Type B pancreatic cell (in vitro differentiated cells): Measurements from ENCODE around the gene KLKB1. TPM values are rescaled to one million over a fixed set of nuclear protein-coding genes. Genes with fewer than 3 reads are reported as not detected.

Experiments used
- DNase-seq: peaks from one replicate; pipeline ENCODE4 v3.0.0; 2021; ENCODE audit warnings: mixed read lengths; ENCODE audit not compliant: unreplicated experiment; ENCODE audit errors: extremely low spot score
- H3K27ac Mint-ChIP-seq: 2 replicates; pipeline ENCODE4 v1.8.0; 2021; ENCODE audit warnings: mild to moderate bottlenecking, mixed read lengths
- H3K27me3 Mint-ChIP-seq: 2 replicates; pipeline ENCODE4 v1.8.0; 2021; ENCODE audit warnings: mixed read lengths
- H3K36me3 Mint-ChIP-seq: 2 replicates; pipeline ENCODE4 v1.8.0; 2021; ENCODE audit warnings: mixed read lengths
- H3K4me1 Mint-ChIP-seq: one replicate; pipeline ENCODE4 v1.8.0; 2021; ENCODE audit warnings: mixed read lengths; ENCODE audit not compliant: unreplicated experiment
- H3K4me3 Mint-ChIP-seq: 2 replicates; pipeline ENCODE4 v1.8.0; 2021; ENCODE audit warnings: mild to moderate bottlenecking, mixed read lengths
- H3K9me3 Mint-ChIP-seq: 2 replicates; pipeline ENCODE4 v1.8.0; 2021; ENCODE audit warnings: mixed read lengths
- total RNA-seq: library from RNA; stranded (reverse); gene quantifications from 2 replicates; pipeline ENCODE4 v1.2.1, GENCODE V29; 2021; ENCODE audit warnings: low replicate concordance
- TF ChIP-seq, protein P1 (sequence below): fragments of 200-600 bp; sonication (generic); conservative IDR thresholded peaks from 2 replicates; pipeline ENCODE4 v1.5.0; 2021; ENCODE audit warnings: antibody characterized with exemption, mild to moderate bottlenecking

KLKB1 gene
- total RNA-seq, 1 donor from 2014 or later = 0.24 TPM

DNA sequence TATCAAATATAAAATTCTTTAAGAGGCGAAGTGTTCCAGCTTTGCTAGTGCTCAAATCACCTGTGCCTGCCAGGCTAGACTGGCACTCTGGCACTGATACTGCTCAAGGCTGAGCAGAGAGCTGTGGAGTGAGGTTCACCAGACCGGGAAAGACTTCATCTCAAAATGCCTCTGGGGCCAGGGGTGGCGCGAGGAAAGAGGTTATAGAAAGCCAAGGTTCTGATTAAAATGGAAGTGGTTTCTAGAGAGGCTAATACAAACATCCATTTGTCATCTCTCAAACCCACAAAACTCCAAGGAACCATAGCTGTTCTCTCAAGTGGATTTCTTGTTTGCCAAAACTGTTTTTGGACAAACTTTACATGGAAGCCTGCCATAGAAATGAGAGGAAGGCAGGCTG, 80.2 kb downstream of the KLKB1 start:
- Mint-ChIP-seq H3K4me1 (no peaks in the 10 kb centered on the region), H3K9me3 (no peaks in the 10 kb centered on the region), H3K27ac (no peak overlapping the region), H3K4me3 (no peak overlapping the region), H3K36me3 (no peaks in the 10 kb centered on the region), H3K27me3 (no peaks in the 10 kb centered on the region)
- DNase-seq = no peak
- TF ChIP-seq, protein P1, sequence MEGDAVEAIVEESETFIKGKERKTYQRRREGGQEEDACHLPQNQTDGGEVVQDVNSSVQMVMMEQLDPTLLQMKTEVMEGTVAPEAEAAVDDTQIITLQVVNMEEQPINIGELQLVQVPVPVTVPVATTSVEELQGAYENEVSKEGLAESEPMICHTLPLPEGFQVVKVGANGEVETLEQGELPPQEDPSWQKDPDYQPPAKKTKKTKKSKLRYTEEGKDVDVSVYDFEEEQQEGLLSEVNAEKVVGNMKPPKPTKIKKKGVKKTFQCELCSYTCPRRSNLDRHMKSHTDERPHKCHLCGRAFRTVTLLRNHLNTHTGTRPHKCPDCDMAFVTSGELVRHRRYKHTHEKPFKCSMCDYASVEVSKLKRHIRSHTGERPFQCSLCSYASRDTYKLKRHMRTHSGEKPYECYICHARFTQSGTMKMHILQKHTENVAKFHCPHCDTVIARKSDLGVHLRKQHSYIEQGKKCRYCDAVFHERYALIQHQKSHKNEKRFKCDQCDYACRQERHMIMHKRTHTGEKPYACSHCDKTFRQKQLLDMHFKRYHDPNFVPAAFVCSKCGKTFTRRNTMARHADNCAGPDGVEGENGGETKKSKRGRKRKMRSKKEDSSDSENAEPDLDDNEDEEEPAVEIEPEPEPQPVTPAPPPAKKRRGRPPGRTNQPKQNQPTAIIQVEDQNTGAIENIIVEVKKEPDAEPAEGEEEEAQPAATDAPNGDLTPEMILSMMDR = no peak

DNA sequence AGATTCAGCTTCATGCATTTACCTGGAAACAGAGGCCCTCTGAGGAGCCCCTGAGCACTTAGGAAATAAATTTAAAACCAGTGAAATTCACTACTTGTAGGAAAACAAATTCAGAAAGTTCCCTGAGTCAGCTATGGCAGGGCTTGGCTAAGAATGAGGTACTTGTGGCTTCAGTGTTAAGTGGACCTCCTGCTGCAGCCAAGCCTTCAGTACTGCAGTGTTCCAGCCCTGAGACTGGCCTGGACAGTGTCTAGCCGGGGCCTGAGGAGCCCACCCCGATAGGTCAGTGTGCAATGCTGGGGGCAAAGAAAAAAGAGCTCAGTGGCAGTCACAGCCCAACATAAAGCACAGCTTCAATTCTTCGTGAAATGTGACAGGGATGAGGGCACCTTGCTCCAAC, 80.6 kb downstream of the KLKB1 start:
- TF ChIP-seq, protein P1 = no peak
- Mint-ChIP-seq H3K4me3 (no peak overlapping the region), H3K27me3 (no peaks in the 10 kb centered on the region), H3K36me3 (no peaks in the 10 kb centered on the region), H3K9me3 (no peaks in the 10 kb centered on the region), H3K4me1 (no peaks in the 10 kb centered on the region), H3K27ac (no peak overlapping the region)
- no peak for DNase-seq

Other genes with a start within 250 kb of the KLKB1 start
- 8.8 and 22.6 TPM in 2 replicates for gene TLR3, start 158.4 kb upstream of the KLKB1 start, total RNA-seq
- gene FAM149A, start 122.8 kb upstream of the KLKB1 start, total RNA-seq = 9.3 and 9.9 TPM in 2 replicates
- gene CYP4V2, start 35.9 kb upstream of the KLKB1 start, total RNA-seq = 8.2 and 9.0 TPM in 2 replicates
- 0.72 and 1.0 TPM in 2 replicates for gene F11, start 38.7 kb downstream of the KLKB1 start, total RNA-seq